Measurements from ENCODE around the gene RGCC. TPM values are rescaled to one million over a fixed set of nuclear protein-coding genes. Genes with fewer than 3 reads are reported as not detected.
"Not testable (repeated sequence)": the region's sequence is repeated elsewhere in the genome, so short reads cannot be mapped to it uniquely, and the experiment has no call there.

Gene RGCC
- total and polyA plus RNA-seq, 9 donors = 1.7 to 62.2 (median 5.2) TPM

DNA sequence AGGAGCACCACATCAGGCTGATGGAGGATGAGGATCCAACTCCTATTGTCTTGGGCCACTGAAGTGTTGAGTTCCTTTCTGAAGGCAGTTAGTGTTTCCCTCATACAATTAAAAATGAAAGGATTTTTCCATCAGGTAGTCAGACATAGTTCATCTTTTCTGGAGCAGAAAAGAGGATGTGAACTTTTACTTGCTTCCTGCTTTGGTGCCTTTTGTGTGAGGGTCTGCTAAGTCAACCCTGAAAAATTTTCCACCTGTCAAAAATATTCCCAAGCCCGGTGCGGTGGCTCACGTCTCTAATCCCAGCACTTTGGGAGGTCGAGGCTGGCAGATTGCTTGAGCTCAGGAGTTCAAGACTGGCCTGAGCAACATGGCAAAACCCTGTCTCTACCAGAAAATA lies 43.9 kb downstream of the RGCC start:
- no peak for TF ChIP-seq CTCF (IDR thresholded peaks at IDR 0.05)
- no peak for TF ChIP-seq EP300 (IDR thresholded peaks at IDR 0.05)
- no peak for TF ChIP-seq POLR2A (IDR thresholded peaks at IDR 0.05)
- WGBS, 3 donors = 79 to 83% (median 81%) methylated on average over 4 of the region's 4 CpGs
- DNase-seq = no peak
- intact Hi-C loops (cut with DNase I) = no loop called here
- H3K27ac ChIP-seq = no peak overlapping the region
- no peaks in the 10 kb centered on the region for H3K27me3 ChIP-seq
- H3K4me1 ChIP-seq (ENCODE audit: insufficient read depth) = peaks cover 3% of the 10 kb centered on the region
- H3K9me3 ChIP-seq = no peaks in the 10 kb centered on the region
- no peak overlapping the region for H3K4me3 ChIP-seq
- H3K36me3 ChIP-seq = no peaks in the 10 kb centered on the region

DNA sequence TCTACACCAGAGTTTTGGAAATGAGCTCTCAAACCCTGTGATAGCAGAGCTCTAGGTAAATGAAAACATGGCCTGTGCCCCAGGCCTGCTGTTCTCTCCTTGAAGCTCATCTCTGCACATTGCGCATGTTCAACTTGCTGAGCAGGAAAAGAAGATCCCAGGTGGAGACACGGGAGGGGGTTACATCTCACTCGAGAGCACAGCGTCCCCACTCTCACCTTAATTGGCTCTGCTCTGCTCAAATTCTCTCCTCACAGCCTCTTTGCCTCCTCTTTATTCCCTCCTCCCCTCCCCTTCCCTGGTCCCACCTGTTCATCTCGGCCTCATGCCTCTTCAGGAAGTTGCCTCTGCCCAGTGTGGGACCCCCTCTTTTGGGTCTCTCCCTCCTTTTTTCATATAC lies 44.7 kb downstream of the RGCC start:
- WGBS, 3 donors = 38 to 76% (median 39%) methylated on average over 5 of the region's 5 CpGs
- TF ChIP-seq POLR2A (IDR thresholded peaks at IDR 0.05) (no peak), EP300 (IDR thresholded peaks at IDR 0.05) (no peak), CTCF (IDR thresholded peaks at IDR 0.05) (no peak)
- no peak for DNase-seq
- H3K36me3 ChIP-seq = no peaks in the 10 kb centered on the region
- no peak overlapping the region for H3K27ac ChIP-seq
- intact Hi-C loops (cut with DNase I) = no loop called here
- H3K27me3 ChIP-seq = no peaks in the 10 kb centered on the region
- H3K9me3 ChIP-seq = no peaks in the 10 kb centered on the region
- H3K4me1 ChIP-seq (ENCODE audit: insufficient read depth) = peaks cover 3% of the 10 kb centered on the region
- H3K4me3 ChIP-seq = no peak overlapping the region

GRCh38 chr13:41502673-41503072 lies 45.3 kb downstream of the RGCC start:
- intact Hi-C loops (cut with DNase I) = no loop called here
- no peak overlapping the region for H3K27ac ChIP-seq
- DNase-seq = no peak
- no peaks in the 10 kb centered on the region for H3K27me3 ChIP-seq
- H3K9me3 ChIP-seq = no peaks in the 10 kb centered on the region
- H3K4me1 ChIP-seq (ENCODE audit: insufficient read depth) = peaks cover 3% of the 10 kb centered on the region
- no peaks in the 10 kb centered on the region for H3K36me3 ChIP-seq
- WGBS, 3 donors = 68 to 79% (median 72%) methylated on average over 9 of the region's 9 CpGs
- TF ChIP-seq EP300 (IDR thresholded peaks at IDR 0.05) (no peak), POLR2A (IDR thresholded peaks at IDR 0.05) (no peak), CTCF (IDR thresholded peaks at IDR 0.05) (no peak)
- no peak overlapping the region for H3K4me3 ChIP-seq

DNA sequence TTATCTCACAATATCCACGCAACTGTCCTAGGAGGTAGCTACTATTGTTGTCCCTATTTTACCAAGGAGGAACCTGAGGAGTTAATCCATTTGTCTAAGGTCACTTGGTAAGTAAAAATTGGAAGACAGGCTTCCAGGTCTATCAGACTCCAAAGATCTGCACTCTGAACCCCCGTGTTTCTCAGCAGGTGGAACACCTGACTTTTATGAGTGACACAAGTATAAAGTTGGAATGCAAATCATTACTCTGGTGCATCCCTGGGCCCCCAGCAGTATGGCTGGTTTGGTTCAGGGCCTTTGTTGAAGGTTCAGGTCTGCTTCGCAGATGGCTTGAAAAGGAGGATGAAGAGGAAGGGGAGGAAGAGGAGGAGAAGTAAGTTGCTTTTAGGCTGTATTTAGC lies 46.0 kb downstream of the RGCC start:
- no peaks in the 10 kb centered on the region for H3K9me3 ChIP-seq
- no peak overlapping the region for H3K27ac ChIP-seq
- no peaks in the 10 kb centered on the region for H3K27me3 ChIP-seq
- 94 to 99% (median 95%) methylated on average over 3 of the region's 3 CpGs for WGBS, 3 donors
- peaks cover 3% of the 10 kb centered on the region for H3K4me1 ChIP-seq (ENCODE audit: insufficient read depth)
- no peak for TF ChIP-seq EP300 (IDR thresholded peaks at IDR 0.05)
- no peak for TF ChIP-seq POLR2A (IDR thresholded peaks at IDR 0.05)
- TF ChIP-seq CTCF (IDR thresholded peaks at IDR 0.05) = no peak
- DNase-seq = no peak
- intact Hi-C loops (cut with DNase I) = no loop called here
- no peak overlapping the region for H3K4me3 ChIP-seq
- H3K36me3 ChIP-seq = no peaks in the 10 kb centered on the region

DNA sequence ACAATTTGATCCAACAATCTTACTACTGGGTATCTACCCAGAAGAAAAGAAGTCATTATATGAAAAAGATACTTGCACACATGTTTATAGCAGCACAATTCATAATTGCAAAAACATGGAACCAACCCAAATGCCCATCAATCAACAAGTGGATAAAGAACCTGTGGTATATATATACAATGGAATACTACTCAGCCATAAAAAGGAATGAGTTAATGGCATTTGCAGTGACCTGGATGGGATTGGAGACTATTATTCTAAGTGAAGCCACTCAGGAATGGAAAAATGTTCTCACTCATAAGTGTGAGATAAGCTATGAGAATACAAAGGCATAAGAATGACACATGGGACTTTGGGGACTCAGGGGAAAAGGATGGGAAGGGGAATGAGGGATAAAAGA lies 47.3 kb downstream of the RGCC start:
- H3K36me3 ChIP-seq; intact Hi-C loops (cut with DNase I); H3K4me1 ChIP-seq (ENCODE audit: insufficient read depth); H3K27ac ChIP-seq; H3K27me3 ChIP-seq; H3K9me3 ChIP-seq; DNase-seq; H3K4me3 ChIP-seq: not testable (repeated sequence)
